ENCODE data around the gene EMP3. TPM values are rescaled to one million over a fixed set of nuclear protein-coding genes. Genes with fewer than 3 reads are reported as not detected.

The EMP3 gene
- total and polyA plus RNA-seq, 2 of the 13 experiments (the other 11 are each of a cell fraction or from before 2014, with no cell fraction given), result 2.2 to 7.8 TPM

DNA sequence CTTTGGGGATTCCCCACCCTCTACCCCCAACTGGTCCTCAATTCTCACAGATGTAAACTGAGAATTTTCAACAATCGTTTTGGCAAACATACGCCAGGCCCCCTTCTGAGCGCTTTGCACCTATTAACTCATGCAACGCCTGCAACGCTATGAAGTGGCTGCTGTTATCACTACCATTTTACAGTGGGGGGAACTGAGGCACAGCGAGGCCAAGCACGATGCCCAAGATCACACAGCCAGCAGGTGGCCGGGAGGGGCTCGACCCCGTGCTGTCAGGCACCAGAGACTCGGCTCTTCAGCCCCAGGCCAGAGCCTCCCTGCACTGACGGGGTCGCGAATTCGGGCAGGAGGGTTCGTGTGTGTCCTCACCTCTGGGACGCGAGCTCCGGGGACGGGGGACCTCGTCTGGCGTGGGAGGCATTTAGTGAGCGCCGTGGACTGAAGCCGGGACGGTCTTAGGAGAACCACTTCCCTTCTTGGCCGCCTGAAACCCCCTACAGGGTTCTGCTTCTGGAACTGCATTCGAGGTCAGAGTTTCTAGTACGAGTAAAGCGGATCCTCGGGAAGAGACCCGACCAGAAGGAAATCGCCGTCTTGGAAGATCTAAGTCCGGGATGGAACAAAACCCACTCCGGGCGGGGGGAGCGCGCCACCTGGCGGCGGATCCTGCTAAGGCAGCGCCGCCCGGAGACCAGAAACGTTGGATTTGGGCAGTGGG, 34.4 kb upstream of the EMP3 start (continued):
- TF ChIP-seq KLF6 (CRISPR knock-in tag; IDR thresholded peaks at IDR 0.05) (peak; percentile 62; the same call in 1 of the 2 replicates), RXRB (CRISPR knock-in tag; IDR thresholded peaks at IDR 0.05; ENCODE audit: borderline replicate concordance) (0 out of 2 replicates have a peak, but pooled peaks have one; percentile 4), ZBTB20 (CRISPR knock-in tag; IDR thresholded peaks at IDR 0.05; ENCODE audit: borderline replicate concordance, low read depth) (0 out of 2 replicates have a peak, but pooled peaks have one; percentile 37), THYN1 (CRISPR knock-in tag; IDR thresholded peaks at IDR 0.05; ENCODE audit: borderline replicate concordance, low read depth) (no peak), ZNF747 (CRISPR knock-in tag; IDR thresholded peaks at IDR 0.05; ENCODE audit: borderline replicate concordance) (no peak), NKX3-1 (CRISPR knock-in tag; IDR thresholded peaks at IDR 0.05) (no peak), ZFP36 (IDR thresholded peaks at IDR 0.05; ENCODE audit: borderline replicate concordance, low read depth, low read length, partially characterized antibody) (no peak), NFIC (IDR thresholded peaks at IDR 0.05; ENCODE audit: low read length) (no peak), SAP130 (CRISPR knock-in tag; IDR thresholded peaks at IDR 0.05; ENCODE audit: low read depth) (peak; percentile 38; the same call in 1 of the 2 replicates), SMYD3 (CRISPR knock-in tag; IDR thresholded peaks at IDR 0.05) (no peak), GFI1 (CRISPR knock-in tag; IDR thresholded peaks at IDR 0.05; ENCODE audit: borderline replicate concordance) (0 out of 2 replicates have a peak, but pooled peaks have one; percentile 17), POLR2AphosphoS5 (IDR thresholded peaks at IDR 0.05; ENCODE audit: low read depth, low read length) (no peak), ZNF788 (CRISPR knock-in tag; IDR thresholded peaks at IDR 0.05; ENCODE audit: borderline replicate concordance) (peak; percentile 61), ZFP37 (CRISPR knock-in tag; IDR thresholded peaks at IDR 0.05; ENCODE audit: borderline replicate concordance) (no peak), XRCC5 (optimal IDR thresholded peaks at IDR 0.05; ENCODE audit: low read length) (peak; percentile 83), E2F5 (CRISPR knock-in tag; conservative IDR thresholded peaks at IDR 0.05) (no peak), ARNT2 (CRISPR knock-in tag; IDR thresholded peaks at IDR 0.05; ENCODE audit: low read depth) (0 out of 2 replicates have a peak, but pooled peaks have one; percentile 23), KDM4B (CRISPR knock-in tag; IDR thresholded peaks at IDR 0.05) (peak; percentile 38; the same call in 1 of the 2 replicates), CTCF (CRISPR knock-in tag; IDR thresholded peaks at IDR 0.05) (peak; percentile 90), SNAPC5 (CRISPR knock-in tag; IDR thresholded peaks at IDR 0.05; ENCODE audit: borderline replicate concordance) (no peak), ZNF205 (CRISPR knock-in tag; IDR thresholded peaks at IDR 0.05) (0 out of 2 replicates have a peak, but pooled peaks have one; percentile 37), MLXIP (CRISPR knock-in tag; IDR thresholded peaks at IDR 0.05; ENCODE audit: borderline replicate concordance) (no peak)
- TF ChIP-seq, protein P1, sequence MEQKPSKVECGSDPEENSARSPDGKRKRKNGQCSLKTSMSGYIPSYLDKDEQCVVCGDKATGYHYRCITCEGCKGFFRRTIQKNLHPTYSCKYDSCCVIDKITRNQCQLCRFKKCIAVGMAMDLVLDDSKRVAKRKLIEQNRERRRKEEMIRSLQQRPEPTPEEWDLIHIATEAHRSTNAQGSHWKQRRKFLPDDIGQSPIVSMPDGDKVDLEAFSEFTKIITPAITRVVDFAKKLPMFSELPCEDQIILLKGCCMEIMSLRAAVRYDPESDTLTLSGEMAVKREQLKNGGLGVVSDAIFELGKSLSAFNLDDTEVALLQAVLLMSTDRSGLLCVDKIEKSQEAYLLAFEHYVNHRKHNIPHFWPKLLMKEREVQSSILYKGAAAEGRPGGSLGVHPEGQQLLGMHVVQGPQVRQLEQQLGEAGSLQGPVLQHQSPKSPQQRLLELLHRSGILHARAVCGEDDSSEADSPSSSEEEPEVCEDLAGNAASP (CRISPR knock-in tag; IDR thresholded peaks at IDR 0.05; ENCODE audit: borderline replicate concordance), result 0 out of 2 replicates have a peak, but pooled peaks have one; percentile 24
